Neural cell (in vitro differentiated cells): ENCODE results near the gene HIVEP3. TPM values are rescaled to one million over a fixed set of nuclear protein-coding genes. Genes with fewer than 3 reads are reported as not detected.

Experiments used
- H2AFZ ChIP-seq: fragments of 200-600, 300-800 bp; sonication (generic), shearing (Covaris generic); 2 replicates; pipeline ENCODE4 v1.6.0; 2014; ENCODE audit warnings: low read depth, mild to moderate bottlenecking, antibody characterized with exemption, low read length, moderate library complexity
- H3F3A ChIP-seq: fragments of 200-600 bp; shearing (Covaris generic); 2 replicates; pipeline ENCODE4 v1.6.1; 2016; ENCODE audit warnings: mild to moderate bottlenecking, moderate library complexity, mixed read lengths, antibody characterized with exemption, low read length; ENCODE audit not compliant: insufficient read depth, poor library complexity, severe bottlenecking
- H3K27ac ChIP-seq: fragments of 200-600, 300-800 bp; sonication (generic), shearing (Covaris generic); 2 replicates; pipeline ENCODE4 v1.5.1; 2014; ENCODE audit warnings: mild to moderate bottlenecking, low read length, moderate library complexity
- H3K27me3 ChIP-seq: fragments of 300-800, 200-600 bp; sonication (generic), shearing (Covaris generic); 2 replicates; pipeline ENCODE4 v1.6.0; 2014; ENCODE audit warnings: mild to moderate bottlenecking, low read depth, low read length, moderate library complexity; ENCODE audit not compliant: insufficient read depth
- H3K36me3 ChIP-seq: fragments of 300-800, 200-600 bp; sonication (generic), shearing (Covaris generic); 2 replicates; pipeline ENCODE4 v1.5.1; 2014; ENCODE audit warnings: mild to moderate bottlenecking, antibody characterized with exemption, low read length, moderate library complexity; ENCODE audit not compliant: insufficient read depth
- H3K4me2 ChIP-seq: fragments of 300-800, 200-600 bp; sonication (generic), shearing (Covaris generic); 2 replicates; pipeline ENCODE4 v1.6.0; 2014; ENCODE audit warnings: mild to moderate bottlenecking, low read length
- H3K4me3 ChIP-seq: fragments of 300-800, 200-600 bp; sonication (generic), shearing (Covaris generic); 2 replicates; pipeline ENCODE4 v1.5.1; 2014; ENCODE audit warnings: mild to moderate bottlenecking, low read length, moderate library complexity
- H3K79me2 ChIP-seq: fragments of 200-600 bp; shearing (Covaris generic); replicated peaks from 2 replicates; pipeline ENCODE4 v1.6.0; 2014; ENCODE audit warnings: mild to moderate bottlenecking, low read length, moderate library complexity; ENCODE audit not compliant: insufficient read depth
- H3K9ac ChIP-seq: fragments of 300-800, 200-600 bp; sonication (generic), shearing (Covaris generic); 2 replicates; pipeline ENCODE4 v1.6.1; 2016; ENCODE audit warnings: mild to moderate bottlenecking, low read length, mixed read lengths
- H3K9me2 ChIP-seq: fragments of 200-600 bp; shearing (Covaris generic); 2 replicates; pipeline ENCODE4 v1.6.1; 2016; ENCODE audit warnings: mild to moderate bottlenecking, low read length, mixed read lengths; ENCODE audit not compliant: insufficient read depth
- H3K9me3 ChIP-seq: fragments of 200-600, 300-800 bp; sonication (generic), shearing (Covaris generic); 2 replicates; pipeline ENCODE4 v1.6.1; 2016; ENCODE audit warnings: mild to moderate bottlenecking, mixed run types, low read length, moderate library complexity, mixed read lengths
- H4K20me1 ChIP-seq: fragments of 200-600 bp; shearing (Covaris generic); 2 replicates; pipeline ENCODE4 v1.6.1; 2016; ENCODE audit warnings: mild to moderate bottlenecking, mixed run types; ENCODE audit not compliant: insufficient read depth
- EP300 ChIP-seq: fragments of 450-650 bp; conservative IDR thresholded peaks from 2 replicates; pipeline ENCODE4 v1.6.1; 2014; ENCODE audit warnings: antibody characterized with exemption, mild to moderate bottlenecking, moderate library complexity; ENCODE audit not compliant: poor library complexity, severe bottlenecking
- EZH2 ChIP-seq: fragments of 200-600, 300-800 bp; shearing (Covaris generic), sonication (generic); IDR thresholded peaks from 2 replicates; pipeline ENCODE4 v1.6.1; 2014; ENCODE audit warnings: antibody characterized with exemption, low read length, borderline replicate concordance, mild to moderate bottlenecking; ENCODE audit not compliant: insufficient read depth, poor library complexity, severe bottlenecking
- MXI1 ChIP-seq: fragments of 450-650 bp; conservative IDR thresholded peaks from 2 replicates; pipeline ENCODE4 v1.6.1; 2014; ENCODE audit warnings: antibody characterized with exemption, mild to moderate bottlenecking; ENCODE audit not compliant: poor library complexity, severe bottlenecking
- POLR2AphosphoS5 ChIP-seq: IDR thresholded peaks from 2 replicates; pipeline ENCODE4 v1.6.1; 2012
- RAD21 ChIP-seq: fragments of 450-650 bp; conservative IDR thresholded peaks from 2 replicates; pipeline ENCODE4 v1.6.1; 2014; ENCODE audit warnings: antibody characterized with exemption, mild to moderate bottlenecking, moderate library complexity
- SMC3 ChIP-seq: fragments of 450-650 bp; conservative IDR thresholded peaks from 2 replicates; pipeline ENCODE4 v1.6.1; 2014; ENCODE audit warnings: antibody characterized with exemption, mild to moderate bottlenecking, moderate library complexity; ENCODE audit not compliant: poor library complexity
- TAF1 ChIP-seq: IDR thresholded peaks from 2 replicates; pipeline ENCODE4 v1.6.1; 2012; ENCODE audit warnings: low read depth
- polyA plus RNA-seq: library from polyadenylated mRNA; depleted of rRNA; stranded (reverse); fragments of >200 nt; gene quantifications from 2 replicates; pipeline ENCODE4 v1.2.3, GENCODE V29; 2014
- TF ChIP-seq, protein P1 (sequence below): fragments of 450-650 bp; IDR thresholded peaks from 2 replicates; pipeline ENCODE4 v1.5.1; 2014; ENCODE audit warnings: antibody characterized with exemption, mild to moderate bottlenecking, moderate library complexity; ENCODE audit not compliant: poor library complexity, severe bottlenecking
- TF ChIP-seq, protein P2 (sequence below): IDR thresholded peaks from 2 replicates; pipeline ENCODE4 v1.6.1; 2012; ENCODE audit warnings: borderline replicate concordance

The HIVEP3 gene
- polyA plus RNA-seq, 1 donor from 2014 or later: 2.6 TPM

DNA sequence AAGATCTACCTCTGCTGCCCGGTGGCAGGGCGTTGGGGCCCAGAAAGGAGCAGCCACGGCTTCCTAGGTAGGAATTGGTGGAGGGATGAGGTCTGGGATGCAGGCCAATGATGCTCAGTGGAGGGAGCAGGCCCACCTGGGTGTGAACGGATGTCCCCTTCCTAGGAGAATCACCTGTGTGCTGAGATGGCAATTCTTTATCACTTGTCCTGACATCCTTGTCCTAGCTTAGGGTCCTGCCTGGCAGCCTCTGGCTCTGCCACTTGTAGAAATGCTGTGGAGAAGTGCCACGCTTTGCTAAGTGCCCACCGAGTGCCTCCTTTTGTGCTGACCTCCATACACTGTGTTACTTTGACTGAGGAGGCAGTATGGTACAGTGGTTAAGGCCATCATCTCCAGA, 447.1 kb downstream of the HIVEP3 start:
- Histone ChIP-seq H3K27me3 (no peaks in the 10 kb centered on the region), H4K20me1 (no peaks in the 10 kb centered on the region), H3K36me3 (no peaks in the 10 kb centered on the region), H3K79me2 (no peaks in the 10 kb centered on the region), H3K4me3 (no peak overlapping the region), H3K27ac (no peak overlapping the region), H3F3A (no peaks in the 10 kb centered on the region), H3K9ac (no peak overlapping the region), H3K9me3 (no peaks in the 10 kb centered on the region), H2AFZ (no peak overlapping the region), H3K9me2 (no peaks in the 10 kb centered on the region), H3K4me2 (no peak overlapping the region)
- TF ChIP-seq POLR2AphosphoS5 (no peak), EP300 (no peak), EZH2 (no peak), SMC3 (no peak), MXI1 (no peak), TAF1 (no peak), RAD21 (no peak)
- TF ChIP-seq, protein P1, sequence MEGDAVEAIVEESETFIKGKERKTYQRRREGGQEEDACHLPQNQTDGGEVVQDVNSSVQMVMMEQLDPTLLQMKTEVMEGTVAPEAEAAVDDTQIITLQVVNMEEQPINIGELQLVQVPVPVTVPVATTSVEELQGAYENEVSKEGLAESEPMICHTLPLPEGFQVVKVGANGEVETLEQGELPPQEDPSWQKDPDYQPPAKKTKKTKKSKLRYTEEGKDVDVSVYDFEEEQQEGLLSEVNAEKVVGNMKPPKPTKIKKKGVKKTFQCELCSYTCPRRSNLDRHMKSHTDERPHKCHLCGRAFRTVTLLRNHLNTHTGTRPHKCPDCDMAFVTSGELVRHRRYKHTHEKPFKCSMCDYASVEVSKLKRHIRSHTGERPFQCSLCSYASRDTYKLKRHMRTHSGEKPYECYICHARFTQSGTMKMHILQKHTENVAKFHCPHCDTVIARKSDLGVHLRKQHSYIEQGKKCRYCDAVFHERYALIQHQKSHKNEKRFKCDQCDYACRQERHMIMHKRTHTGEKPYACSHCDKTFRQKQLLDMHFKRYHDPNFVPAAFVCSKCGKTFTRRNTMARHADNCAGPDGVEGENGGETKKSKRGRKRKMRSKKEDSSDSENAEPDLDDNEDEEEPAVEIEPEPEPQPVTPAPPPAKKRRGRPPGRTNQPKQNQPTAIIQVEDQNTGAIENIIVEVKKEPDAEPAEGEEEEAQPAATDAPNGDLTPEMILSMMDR: no peak
- TF ChIP-seq, protein P2, sequence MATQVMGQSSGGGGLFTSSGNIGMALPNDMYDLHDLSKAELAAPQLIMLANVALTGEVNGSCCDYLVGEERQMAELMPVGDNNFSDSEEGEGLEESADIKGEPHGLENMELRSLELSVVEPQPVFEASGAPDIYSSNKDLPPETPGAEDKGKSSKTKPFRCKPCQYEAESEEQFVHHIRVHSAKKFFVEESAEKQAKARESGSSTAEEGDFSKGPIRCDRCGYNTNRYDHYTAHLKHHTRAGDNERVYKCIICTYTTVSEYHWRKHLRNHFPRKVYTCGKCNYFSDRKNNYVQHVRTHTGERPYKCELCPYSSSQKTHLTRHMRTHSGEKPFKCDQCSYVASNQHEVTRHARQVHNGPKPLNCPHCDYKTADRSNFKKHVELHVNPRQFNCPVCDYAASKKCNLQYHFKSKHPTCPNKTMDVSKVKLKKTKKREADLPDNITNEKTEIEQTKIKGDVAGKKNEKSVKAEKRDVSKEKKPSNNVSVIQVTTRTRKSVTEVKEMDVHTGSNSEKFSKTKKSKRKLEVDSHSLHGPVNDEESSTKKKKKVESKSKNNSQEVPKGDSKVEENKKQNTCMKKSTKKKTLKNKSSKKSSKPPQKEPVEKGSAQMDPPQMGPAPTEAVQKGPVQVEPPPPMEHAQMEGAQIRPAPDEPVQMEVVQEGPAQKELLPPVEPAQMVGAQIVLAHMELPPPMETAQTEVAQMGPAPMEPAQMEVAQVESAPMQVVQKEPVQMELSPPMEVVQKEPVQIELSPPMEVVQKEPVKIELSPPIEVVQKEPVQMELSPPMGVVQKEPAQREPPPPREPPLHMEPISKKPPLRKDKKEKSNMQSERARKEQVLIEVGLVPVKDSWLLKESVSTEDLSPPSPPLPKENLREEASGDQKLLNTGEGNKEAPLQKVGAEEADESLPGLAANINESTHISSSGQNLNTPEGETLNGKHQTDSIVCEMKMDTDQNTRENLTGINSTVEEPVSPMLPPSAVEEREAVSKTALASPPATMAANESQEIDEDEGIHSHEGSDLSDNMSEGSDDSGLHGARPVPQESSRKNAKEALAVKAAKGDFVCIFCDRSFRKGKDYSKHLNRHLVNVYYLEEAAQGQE: no peak

DNA sequence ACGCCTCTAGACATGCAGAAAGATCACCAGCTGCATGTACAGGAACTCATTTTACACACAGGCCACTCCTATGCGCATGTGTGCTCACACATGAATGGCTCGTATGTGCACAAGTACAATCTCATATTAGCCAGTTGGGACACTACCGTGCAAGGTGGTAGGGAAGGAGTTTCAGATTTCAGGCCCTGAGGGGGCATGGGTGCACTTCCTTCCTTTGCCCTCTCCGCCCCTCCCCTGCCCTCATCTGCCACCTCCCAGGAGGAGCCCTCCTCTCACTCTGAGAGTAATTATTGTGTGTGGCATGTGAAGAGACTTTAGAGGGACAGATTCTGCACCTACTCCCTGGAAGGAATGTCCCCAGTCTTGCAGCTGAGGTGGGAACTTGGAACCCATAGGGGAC, 449.0 kb downstream of the HIVEP3 start:
- Histone ChIP-seq H3K27me3 (no peaks in the 10 kb centered on the region), H3K27ac (no peak overlapping the region), H3K4me2 (no peak overlapping the region), H4K20me1 (no peaks in the 10 kb centered on the region), H3K36me3 (no peaks in the 10 kb centered on the region), H2AFZ (no peak overlapping the region), H3F3A (no peaks in the 10 kb centered on the region), H3K9me3 (no peaks in the 10 kb centered on the region), H3K9me2 (no peaks in the 10 kb centered on the region), H3K79me2 (no peaks in the 10 kb centered on the region), H3K4me3 (no peak overlapping the region), H3K9ac (no peak overlapping the region)
- TF ChIP-seq EZH2: no peak
- TF ChIP-seq POLR2AphosphoS5: no peak
- TF ChIP-seq TAF1: no peak
- TF ChIP-seq, protein P1: no peak
- TF ChIP-seq, protein P2: no peak
- TF ChIP-seq SMC3: no peak
- no peak for TF ChIP-seq EP300
- no peak for TF ChIP-seq MXI1
- no peak for TF ChIP-seq RAD21
